ENCODE data around the gene BTBD16.

BTBD16 gene

GRCh38 chr10:122233857-122234348, 37.2 kb upstream of the BTBD16 start:
- DNase-seq (ENCODE audit: extremely low spot score), result no peak
- ChIA-PET CTCF (no interaction called here), POLR2A (no interaction called here)
- TF ChIP-seq ELF4 (IDR thresholded peaks at IDR 0.05) (no peak), LEF1 (IDR thresholded peaks at IDR 0.05; ENCODE audit: borderline replicate concordance) (no peak), L3MBTL2 (conservative IDR thresholded peaks at IDR 0.05) (no peak), ARNT (IDR thresholded peaks at IDR 0.05) (no peak), CTBP1 (IDR thresholded peaks at IDR 0.05; ENCODE audit: borderline replicate concordance) (no peak), FOXA1 (IDR thresholded peaks at IDR 0.05) (no peak), ZNF384 (IDR thresholded peaks at IDR 0.05) (no peak), NFRKB (IDR thresholded peaks at IDR 0.05) (no peak), HDGF (IDR thresholded peaks at IDR 0.05; ENCODE audit: borderline replicate concordance) (no peak), FOXM1 (IDR thresholded peaks at IDR 0.05; ENCODE audit: borderline replicate concordance) (no peak), TARDBP (IDR thresholded peaks at IDR 0.05) (no peak), PKNOX1 (IDR thresholded peaks at IDR 0.05) (no peak), BHLHE40 (IDR thresholded peaks at IDR 0.05; ENCODE audit: borderline replicate concordance) (no peak), FOXK2 (IDR thresholded peaks at IDR 0.05) (no peak), SUZ12 (IDR thresholded peaks at IDR 0.05) (no peak), SP1 (IDR thresholded peaks at IDR 0.05) (no peak)

DNA sequence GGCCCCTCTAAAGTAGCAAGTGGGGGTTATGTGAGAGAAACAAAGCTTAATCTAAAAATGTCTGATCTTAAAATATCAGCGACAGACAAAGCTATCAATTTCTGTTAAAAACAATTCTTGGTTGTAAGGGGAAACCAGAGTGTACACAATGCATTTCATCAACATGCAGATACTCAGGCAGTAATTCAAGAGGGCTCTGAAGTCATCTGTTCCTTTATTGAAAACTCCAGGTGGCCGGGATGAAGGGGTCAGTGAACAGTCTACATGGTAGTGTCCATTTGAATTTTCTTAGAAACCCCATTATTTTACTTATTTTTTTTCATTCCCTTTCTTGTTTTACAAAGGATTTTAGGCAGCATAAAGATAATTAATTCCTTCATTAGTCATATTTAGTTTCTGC, 36.7 kb upstream of the BTBD16 start:
- POLR2A ChIA-PET, result no interaction called here
- TF ChIP-seq CTBP1 (IDR thresholded peaks at IDR 0.05; ENCODE audit: borderline replicate concordance) (no peak), SUZ12 (IDR thresholded peaks at IDR 0.05) (no peak), SP1 (IDR thresholded peaks at IDR 0.05) (no peak), ZNF384 (IDR thresholded peaks at IDR 0.05) (no peak), L3MBTL2 (conservative IDR thresholded peaks at IDR 0.05) (no peak), LEF1 (IDR thresholded peaks at IDR 0.05; ENCODE audit: borderline replicate concordance) (no peak), NFRKB (IDR thresholded peaks at IDR 0.05) (no peak), TARDBP (IDR thresholded peaks at IDR 0.05) (no peak), FOXM1 (IDR thresholded peaks at IDR 0.05; ENCODE audit: borderline replicate concordance) (no peak), HDGF (IDR thresholded peaks at IDR 0.05; ENCODE audit: borderline replicate concordance) (no peak), ARNT (IDR thresholded peaks at IDR 0.05) (no peak), BHLHE40 (IDR thresholded peaks at IDR 0.05; ENCODE audit: borderline replicate concordance) (no peak), ELF4 (IDR thresholded peaks at IDR 0.05) (no peak), FOXA1 (IDR thresholded peaks at IDR 0.05) (no peak), PKNOX1 (IDR thresholded peaks at IDR 0.05) (no peak), FOXK2 (IDR thresholded peaks at IDR 0.05) (no peak)
- CTCF ChIA-PET, result no interaction called here
- no peak for DNase-seq (ENCODE audit: extremely low spot score)

DNA sequence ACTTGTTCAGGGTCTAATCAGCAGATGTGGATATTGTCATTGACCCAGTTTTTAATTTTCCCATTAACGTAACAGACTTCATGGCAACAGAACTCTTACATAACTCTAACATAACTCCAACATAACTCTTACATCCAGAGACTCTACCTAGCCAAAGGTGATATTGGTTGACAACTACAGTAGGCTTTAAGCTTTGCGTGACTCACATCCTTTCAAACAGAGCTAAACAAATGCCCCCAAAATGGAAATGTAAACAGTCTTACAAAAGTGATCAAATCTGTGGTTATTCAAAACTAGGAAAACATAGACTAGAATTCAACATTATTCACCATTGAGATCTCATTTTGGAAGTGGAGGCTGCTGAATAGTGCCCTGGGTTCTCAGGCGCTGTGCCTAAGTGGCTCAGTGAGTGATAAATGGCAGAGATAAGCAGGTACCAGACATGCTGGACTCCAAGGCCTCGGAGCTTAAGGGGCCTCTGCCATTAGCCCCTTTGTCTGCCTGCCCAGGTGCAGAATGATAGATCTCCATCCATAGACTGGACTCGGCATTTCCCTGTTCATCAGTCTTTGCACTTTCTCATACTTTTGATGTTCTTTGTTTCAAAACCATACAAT, 34.3 kb upstream of the BTBD16 start:
- CTCF ChIA-PET, result no interaction called here
- TF ChIP-seq SUZ12 (IDR thresholded peaks at IDR 0.05), result no peak
- TF ChIP-seq CTBP1 (IDR thresholded peaks at IDR 0.05; ENCODE audit: borderline replicate concordance), result no peak
- no peak for TF ChIP-seq FOXM1 (IDR thresholded peaks at IDR 0.05; ENCODE audit: borderline replicate concordance)
- no peak for TF ChIP-seq BHLHE40 (IDR thresholded peaks at IDR 0.05; ENCODE audit: borderline replicate concordance)
- TF ChIP-seq SP1 (IDR thresholded peaks at IDR 0.05), result no peak
- no peak for TF ChIP-seq TARDBP (IDR thresholded peaks at IDR 0.05)
- TF ChIP-seq NFRKB (IDR thresholded peaks at IDR 0.05), result no peak
- no peak for TF ChIP-seq ARNT (IDR thresholded peaks at IDR 0.05)
- no peak for TF ChIP-seq L3MBTL2 (conservative IDR thresholded peaks at IDR 0.05)
- TF ChIP-seq ELF4 (IDR thresholded peaks at IDR 0.05), result no peak
- no peak for TF ChIP-seq PKNOX1 (IDR thresholded peaks at IDR 0.05)
- no peak for TF ChIP-seq ZNF384 (IDR thresholded peaks at IDR 0.05)
- TF ChIP-seq FOXA1 (IDR thresholded peaks at IDR 0.05), result no peak
- no peak for TF ChIP-seq FOXK2 (IDR thresholded peaks at IDR 0.05)
- DNase-seq (ENCODE audit: extremely low spot score), result no peak
- POLR2A ChIA-PET, result no interaction called here

DNA sequence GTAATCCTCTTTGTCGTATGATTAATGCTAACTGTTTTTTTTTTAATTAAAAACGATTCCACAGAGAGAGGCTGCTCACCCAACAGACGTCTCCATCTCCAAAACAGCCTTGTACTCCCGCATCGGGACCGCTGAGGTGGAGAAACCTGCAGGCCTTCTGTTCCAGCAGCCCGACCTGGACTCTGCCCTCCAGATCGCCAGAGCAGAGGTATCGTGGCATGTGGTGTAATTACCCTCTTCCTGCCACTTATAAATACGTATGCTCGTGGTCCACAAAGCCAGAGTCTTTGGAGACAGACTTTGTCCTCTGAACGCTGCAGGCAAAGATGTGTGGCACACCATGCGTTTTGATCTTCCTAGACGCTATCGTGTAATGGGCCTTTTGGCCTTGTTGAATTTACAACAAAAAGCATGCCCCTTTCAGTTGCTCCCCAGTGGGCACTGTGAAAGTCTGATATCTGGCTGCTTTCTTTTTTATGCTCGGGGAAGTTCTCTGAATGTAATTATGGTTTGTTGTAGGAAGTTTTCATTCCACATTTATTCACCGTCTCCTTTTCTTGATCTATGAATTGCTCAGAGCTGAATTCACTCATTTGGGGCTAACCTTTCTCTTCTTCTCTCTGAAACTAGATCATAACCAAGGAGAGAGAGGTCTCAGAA, 33.6 kb upstream of the BTBD16 start:
- no peak for DNase-seq (ENCODE audit: extremely low spot score)
- ChIA-PET CTCF (interaction anchor here (0.8 kb wide), 1 partner anchor 22 kb away, joined by 3 read pairs; no protein-coding TSS in a partner anchor), POLR2A (no interaction called here)
- TF ChIP-seq BHLHE40 (IDR thresholded peaks at IDR 0.05; ENCODE audit: borderline replicate concordance) (no peak), LEF1 (IDR thresholded peaks at IDR 0.05; ENCODE audit: borderline replicate concordance) (no peak), SUZ12 (IDR thresholded peaks at IDR 0.05) (no peak), L3MBTL2 (conservative IDR thresholded peaks at IDR 0.05) (no peak), ARNT (IDR thresholded peaks at IDR 0.05) (no peak), TARDBP (IDR thresholded peaks at IDR 0.05) (no peak)

DNA sequence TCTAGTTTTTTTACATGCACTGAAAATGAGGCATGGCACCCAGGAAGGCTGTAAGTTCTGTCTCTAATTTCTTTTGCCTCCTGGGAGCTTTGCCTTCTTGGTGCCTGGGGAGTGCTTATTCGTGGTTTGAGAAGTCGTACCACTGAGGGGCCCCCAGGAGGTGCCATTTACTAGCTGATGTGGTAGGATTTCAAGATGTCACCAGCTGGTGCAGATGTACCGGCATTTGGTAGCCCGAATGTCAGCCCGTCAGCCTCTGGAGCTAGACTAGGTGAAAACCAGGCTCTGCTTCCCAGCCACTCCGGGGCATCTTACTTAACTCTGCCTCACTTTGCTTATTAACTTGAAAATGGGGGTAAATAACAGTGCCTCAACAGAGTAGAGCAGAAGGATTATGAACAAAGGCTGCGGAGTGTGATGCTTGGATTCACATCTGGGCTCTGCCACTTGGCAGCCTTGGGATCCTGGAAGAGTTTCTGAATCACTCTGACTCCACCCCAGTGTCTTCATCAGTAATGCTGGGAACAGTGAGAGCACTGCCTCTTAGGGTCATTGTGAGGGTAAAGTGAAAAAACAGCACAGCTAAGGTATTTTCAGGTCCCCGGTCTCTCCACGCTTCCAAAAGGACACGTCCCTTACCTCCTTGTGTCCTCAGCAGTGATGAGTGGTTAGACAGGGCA, 31.4 kb upstream of the BTBD16 start:
- POLR2A ChIA-PET, result no interaction called here
- no peak for DNase-seq (ENCODE audit: extremely low spot score)

More for the DNA sequence above, 31.4 kb upstream of the BTBD16 start:
- CTCF ChIA-PET, result interaction anchor here (0.7 kb wide), 1 partner anchor 321 kb away, joined by 3 read pairs; the partner anchor contains the start of gene DMBT1
- TF ChIP-seq BHLHE40 (IDR thresholded peaks at IDR 0.05; ENCODE audit: borderline replicate concordance), result no peak
- no peak for TF ChIP-seq ELF4 (IDR thresholded peaks at IDR 0.05)
- no peak for TF ChIP-seq NFRKB (IDR thresholded peaks at IDR 0.05)
- TF ChIP-seq FOXK2 (IDR thresholded peaks at IDR 0.05), result no peak
- TF ChIP-seq L3MBTL2 (conservative IDR thresholded peaks at IDR 0.05), result no peak
- TF ChIP-seq HDGF (IDR thresholded peaks at IDR 0.05; ENCODE audit: borderline replicate concordance), result no peak
- no peak for TF ChIP-seq FOXM1 (IDR thresholded peaks at IDR 0.05; ENCODE audit: borderline replicate concordance)
- no peak for TF ChIP-seq SUZ12 (IDR thresholded peaks at IDR 0.05)
- TF ChIP-seq ARNT (IDR thresholded peaks at IDR 0.05), result no peak
- TF ChIP-seq PKNOX1 (IDR thresholded peaks at IDR 0.05), result no peak

Measured in HEK293T (cell line).